Limb (tissue), 2 donors: ENCODE data around the gene AUH.

Experiments used
- DNase-seq, 2 donors: peaks; one replicate each; pipeline ENCODE4 v3.0.0-alpha.2; 2016; ENCODE audit errors: extremely low spot score in 2 of 2

Gene AUH

GRCh38 chr9:91338681-91339080 lies 23.0 kb downstream of the AUH start:
- no peak for DNase-seq

GRCh38 chr9:91336786-91337185 lies 24.9 kb downstream of the AUH start:
- no peak for DNase-seq

- DNase-seq: no peak
These were observed 27.7 kb downstream of the AUH start for GRCh38 chr9:91334053-91334452.

GRCh38 chr9:91333551-91333950 lies 28.2 kb downstream of the AUH start:
- no peak for DNase-seq

GRCh38 chr9:91332546-91333231 lies 29.0 kb downstream of the AUH start:
- no peak for DNase-seq

GRCh38 chr9:91331849-91332248 lies 29.9 kb downstream of the AUH start:
- no peak for DNase-seq

- no peak for DNase-seq
These were observed 33.5 kb downstream of the AUH start for GRCh38 chr9:91328186-91328585.

- DNase-seq: no peak
These were observed 40.0 kb downstream of the AUH start for GRCh38 chr9:91321691-91322090.

GRCh38 chr9:91320299-91320698 lies 41.4 kb downstream of the AUH start:
- no peak for DNase-seq

- no peak for DNase-seq
These were observed 45.6 kb downstream of the AUH start for GRCh38 chr9:91316093-91316492.

GRCh38 chr9:91315191-91315590 lies 46.5 kb downstream of the AUH start:
- no peak for DNase-seq

- DNase-seq: no peak
These were observed 48.9 kb downstream of the AUH start for GRCh38 chr9:91312717-91313325.

- no peak for DNase-seq
These were observed 51.7 kb downstream of the AUH start for GRCh38 chr9:91310037-91310436.

- DNase-seq: no peak
These were observed 53.5 kb downstream of the AUH start for GRCh38 chr9:91308191-91308590.

- no peak for DNase-seq
These were observed 54.4 kb downstream of the AUH start for GRCh38 chr9:91307279-91307678.

GRCh38 chr9:91306296-91306630 lies 55.5 kb downstream of the AUH start:
- no peak for DNase-seq

GRCh38 chr9:91305596-91306295 lies 56.0 kb downstream of the AUH start:
- DNase-seq: no peak

- DNase-seq: no peak
These were observed 57.8 kb downstream of the AUH start for GRCh38 chr9:91303741-91304415.

GRCh38 chr9:91302831-91303230 lies 58.9 kb downstream of the AUH start:
- no peak for DNase-seq

GRCh38 chr9:91301161-91301560 lies 60.6 kb downstream of the AUH start:
- no peak for DNase-seq

GRCh38 chr9:91298311-91298710 lies 63.4 kb downstream of the AUH start:
- DNase-seq: no peak

- no peak for DNase-seq
These were observed 64.4 kb downstream of the AUH start for GRCh38 chr9:91297306-91297705.
